Hematopoietic multipotent progenitor cell treated with erythropoietin and hydrocortisone succinate and interleukin-3 and kit ligand, for 8 days (in vitro differentiated cells): ENCODE data around the gene SHISA4.
"Not testable (repeated sequence)": the region's sequence is repeated elsewhere in the genome, so short reads cannot be mapped to it uniquely, and the experiment has no call there.

Experiments
- DNase-seq: peaks from one replicate; pipeline ENCODE4 v3.0.0-alpha.2; 2015

SHISA4 gene

DNA sequence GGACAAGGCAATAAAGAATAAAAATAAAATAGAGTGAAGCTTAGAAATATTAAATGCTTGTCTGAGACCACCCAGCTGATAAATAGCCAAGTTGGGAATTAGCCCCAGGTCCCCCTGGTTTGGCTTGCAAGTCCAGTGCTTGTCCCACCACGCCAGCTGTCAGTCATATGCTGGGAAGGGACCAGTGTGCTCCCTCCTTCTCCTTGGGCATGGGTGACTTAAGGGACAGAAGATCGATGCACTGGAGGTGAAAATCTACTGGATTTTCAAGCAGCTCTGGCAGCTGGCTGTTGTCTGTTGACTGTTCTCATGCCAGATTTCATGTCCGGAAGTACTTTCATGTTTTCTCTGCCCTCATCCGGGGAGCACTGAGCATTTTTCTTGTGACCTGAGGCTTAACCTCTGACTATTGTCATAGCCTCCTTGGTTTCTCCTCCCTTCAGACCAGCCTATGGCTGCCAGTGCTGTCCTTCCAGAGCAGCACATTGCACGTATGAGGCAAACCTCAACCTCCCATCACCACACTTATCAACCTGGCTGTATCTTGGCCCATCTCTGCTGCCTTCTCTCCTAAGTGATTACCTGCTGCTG is 45.2 kb downstream of the SHISA4 start:
- no peak for DNase-seq

- DNase-seq, result no peak
Measured at GRCh38 chr1:201937624-201938213, 49.0 kb downstream of the SHISA4 start.

GRCh38 chr1:201938440-201939035 is 49.8 kb downstream of the SHISA4 start:
- no peak for DNase-seq

DNA sequence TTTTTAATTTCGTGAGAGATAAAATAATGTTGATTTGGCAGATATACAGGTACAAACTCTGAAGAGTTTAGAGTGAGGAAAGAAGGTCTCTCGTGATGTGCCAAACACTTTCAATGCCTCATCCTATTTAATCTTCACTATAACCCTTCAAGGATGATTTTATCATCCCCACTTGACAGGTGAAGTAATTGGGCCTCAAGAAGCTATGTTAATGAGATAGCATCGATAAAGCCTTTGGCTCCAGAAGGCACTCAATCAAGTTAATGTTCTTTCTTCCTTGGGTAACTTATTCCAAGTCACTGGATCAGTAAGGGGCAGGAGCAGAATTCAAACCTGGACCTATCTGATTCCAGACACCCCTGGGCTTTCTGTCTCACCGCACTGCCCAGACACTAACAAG is 50.5 kb downstream of the SHISA4 start:
- no peak for DNase-seq

GRCh38 chr1:201939574-201939973 is 50.9 kb downstream of the SHISA4 start:
- DNase-seq, result no peak

- DNase-seq, result not testable (repeated sequence)
Measured at GRCh38 chr1:201940316-201940715, 51.6 kb downstream of the SHISA4 start.

DNA sequence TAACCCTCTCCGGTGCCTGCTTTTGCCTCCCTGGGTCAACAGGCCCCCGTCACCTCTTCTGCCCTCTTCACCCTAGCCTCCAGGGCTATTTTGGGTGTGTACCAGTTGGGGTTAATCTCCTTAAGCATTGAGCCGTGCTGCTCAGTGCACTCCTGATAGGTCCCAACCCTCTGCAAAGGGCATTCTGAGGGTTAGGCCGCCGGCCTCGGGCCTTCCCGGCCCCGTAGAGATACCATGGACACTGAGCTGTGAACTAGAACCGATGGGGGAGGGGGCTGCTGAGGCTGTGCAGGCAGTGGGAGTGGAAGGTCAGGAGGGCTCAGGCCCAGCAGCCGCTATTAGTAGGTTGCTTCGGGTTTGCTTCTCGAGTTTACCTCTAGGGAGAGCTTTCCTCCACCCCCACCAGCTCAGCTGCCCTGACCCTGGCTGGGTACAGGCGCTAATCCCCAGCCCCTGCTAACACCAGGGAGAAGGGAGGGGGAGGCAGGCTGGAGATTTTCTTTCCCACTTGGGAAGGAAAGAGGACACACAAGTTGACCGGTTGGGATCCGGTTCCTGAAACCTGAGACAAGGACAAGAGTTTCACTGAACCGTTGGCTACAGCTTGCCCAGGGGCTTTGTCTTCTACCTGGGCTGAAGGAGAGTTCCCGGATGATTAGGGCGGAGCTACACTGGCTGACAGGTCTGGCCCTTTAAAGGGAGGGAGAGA is 52.9 kb downstream of the SHISA4 start:
- no peak for DNase-seq

- no peak for DNase-seq
Measured at GRCh38 chr1:201942129-201942495, 53.4 kb downstream of the SHISA4 start.
